ENCODE data around the gene TRIM10. TPM values are rescaled to one million over a fixed set of nuclear protein-coding genes. Genes with fewer than 3 reads are reported as not detected.

The TRIM10 gene
- total RNA-seq, 1 donor from 2014 or later: not detected

GRCh38 chr6:30156262-30156599, 4.8 kb downstream of the TRIM10 start:
- no peaks in the 10 kb centered on the region for H3K4me1 Mint-ChIP-seq
- peaks cover 32% of the 10 kb centered on the region for H3K27me3 Mint-ChIP-seq
- no peak for TF ChIP-seq CTCF (IDR thresholded peaks at IDR 0.05)
- ATAC-seq (ENCODE audit: low read depth) (no peak), DNase-seq (no peak)
- no peak overlapping the region for H3K27ac Mint-ChIP-seq
- intact Hi-C loops (cut with micrococcal nuclease): no loop called here
- ChIA-PET POLR2A (no interaction called here), CTCF (no interaction called here)
- no peak overlapping the region for H3K4me3 Mint-ChIP-seq
- H3K9me3 Mint-ChIP-seq: no peaks in the 10 kb centered on the region
- no peaks in the 10 kb centered on the region for H3K36me3 Mint-ChIP-seq (ENCODE audit: low read depth)

GRCh38 chr6:30155520-30156261, 5.3 kb downstream of the TRIM10 start:
- CTCF ChIA-PET: no interaction called here
- Mint-ChIP-seq H3K9me3 (no peaks in the 10 kb centered on the region), H3K27me3 (peaks cover 32% of the 10 kb centered on the region), H3K4me1 (no peaks in the 10 kb centered on the region), H3K27ac (no peak overlapping the region), H3K36me3 (ENCODE audit: low read depth) (no peaks in the 10 kb centered on the region), H3K4me3 (no peak overlapping the region)
- DNase-seq: no peak
- intact Hi-C loops (cut with micrococcal nuclease): no loop called here
- ATAC-seq (ENCODE audit: low read depth): no peak
- POLR2A ChIA-PET: no interaction called here
- TF ChIP-seq CTCF (IDR thresholded peaks at IDR 0.05): no peak

- Mint-ChIP-seq H3K27me3 (peaks cover 36% of the 10 kb centered on the region), H3K4me3 (no peak overlapping the region), H3K36me3 (ENCODE audit: low read depth) (no peaks in the 10 kb centered on the region), H3K4me1 (no peaks in the 10 kb centered on the region), H3K27ac (no peak overlapping the region), H3K9me3 (no peaks in the 10 kb centered on the region)
- intact Hi-C loops (cut with micrococcal nuclease): no loop called here
- no peak for TF ChIP-seq CTCF (IDR thresholded peaks at IDR 0.05)
- no peak for DNase-seq
- ChIA-PET CTCF (no interaction called here), POLR2A (no interaction called here)
- no peak for ATAC-seq (ENCODE audit: low read depth)
Observed at GRCh38 chr6:30154709-30155519, 6.1 kb downstream of the TRIM10 start.

- TF ChIP-seq CTCF (IDR thresholded peaks at IDR 0.05): no peak
- ChIA-PET POLR2A (interaction anchor here (0.5 kb wide), 1 partner anchor 141 kb away, joined by 3 read pairs; no protein-coding TSS in a partner anchor), CTCF (no interaction called here)
- Mint-ChIP-seq H3K27ac (no peak overlapping the region), H3K9me3 (no peaks in the 10 kb centered on the region), H3K4me3 (no peak overlapping the region), H3K36me3 (ENCODE audit: low read depth) (no peaks in the 10 kb centered on the region), H3K27me3 (peaks cover 37% of the 10 kb centered on the region), H3K4me1 (no peaks in the 10 kb centered on the region)
- intact Hi-C loops (cut with micrococcal nuclease): no loop called here
- ATAC-seq (ENCODE audit: low read depth) (no peak), DNase-seq (no peak)
Observed at GRCh38 chr6:30154061-30154460, 7.0 kb downstream of the TRIM10 start.

GRCh38 chr6:30152910-30153610, 8.0 kb downstream of the TRIM10 start:
- ChIA-PET POLR2A (no interaction called here), CTCF (no interaction called here)
- Mint-ChIP-seq H3K27ac (no peak overlapping the region), H3K36me3 (ENCODE audit: low read depth) (no peaks in the 10 kb centered on the region), H3K27me3 (peaks cover 40% of the 10 kb centered on the region), H3K9me3 (no peaks in the 10 kb centered on the region), H3K4me3 (no peak overlapping the region), H3K4me1 (no peaks in the 10 kb centered on the region)
- intact Hi-C loops (cut with micrococcal nuclease): no loop called here
- TF ChIP-seq CTCF (IDR thresholded peaks at IDR 0.05): no peak
- ATAC-seq (ENCODE audit: low read depth) (no peak), DNase-seq (no peak)

All from activated B cell treated with CpG ODN at 0.5 μM for 24 hours (primary cell).